GM18507 (cell line): Measurements from ENCODE around the gene ELL2.

Experiments
- DNase-seq: peaks from one replicate; pipeline ENCODE4 v3.0.0; 2011; ENCODE audit warnings: low read depth; ENCODE audit not compliant: insufficient read length; ENCODE audit errors: extremely low spot score
- FAIRE-seq: peaks from 2 replicates; lab custom pipeline; 2011; peaks lifted over from hg19 to GRCh38; lab: Jason Lieb, UNC

The ELL2 gene

GRCh38 chr5:95984287-95984938 lies 22.8 kb upstream of the ELL2 start:
- FAIRE-seq (no peak), DNase-seq (no peak)

GRCh38 chr5:95983509-95983908 lies 21.9 kb upstream of the ELL2 start:
- FAIRE-seq (no peak), DNase-seq (no peak)

- DNase-seq, result no peak
- no peak for FAIRE-seq
These were observed 21.4 kb upstream of the ELL2 start for GRCh38 chr5:95983080-95983479.

GRCh38 chr5:95976606-95977005 lies 15.0 kb upstream of the ELL2 start:
- no peak for DNase-seq
- FAIRE-seq, result no peak

- FAIRE-seq (no peak), DNase-seq (no peak)
These were observed 14.1 kb upstream of the ELL2 start for GRCh38 chr5:95975703-95976102.

GRCh38 chr5:95973793-95974325 lies 12.2 kb upstream of the ELL2 start:
- peak; percentile 7 for DNase-seq
- FAIRE-seq, result peak; percentile 76

GRCh38 chr5:95972196-95972595 lies 10.5 kb upstream of the ELL2 start:
- FAIRE-seq, result no peak
- no peak for DNase-seq

GRCh38 chr5:95970359-95970704 lies 8.7 kb upstream of the ELL2 start:
- no peak for DNase-seq
- FAIRE-seq, result no peak

GRCh38 chr5:95969651-95970358 lies 8.2 kb upstream of the ELL2 start:
- DNase-seq, result no peak
- no peak for FAIRE-seq

GRCh38 chr5:95969055-95969454 lies 7.4 kb upstream of the ELL2 start:
- DNase-seq, result no peak
- FAIRE-seq, result no peak

GRCh38 chr5:95967236-95967635 lies 5.6 kb upstream of the ELL2 start:
- DNase-seq (no peak), FAIRE-seq (no peak)

- DNase-seq, result no peak
- FAIRE-seq, result no peak
These were observed 4.4 kb upstream of the ELL2 start for GRCh38 chr5:95966005-95966404.

GRCh38 chr5:95963650-95964410 lies 2.2 kb upstream of the ELL2 start:
- no peak for FAIRE-seq
- no peak for DNase-seq

- no peak for FAIRE-seq
- DNase-seq, result no peak
These were observed 1.1 kb upstream of the ELL2 start for GRCh38 chr5:95962785-95963184.

- DNase-seq, result no peak
- no peak for FAIRE-seq
These were observed 773 bp upstream of the ELL2 start for GRCh38 chr5:95962475-95962773.

- DNase-seq, result peak; percentile 51
- peak; percentile 33 for FAIRE-seq
These were observed 709 bp downstream of the ELL2 start for GRCh38 chr5:95960667-95961616.

- DNase-seq (no peak), FAIRE-seq (no peak)
These were observed 1.6 kb downstream of the ELL2 start for GRCh38 chr5:95959888-95960666.

GRCh38 chr5:95959051-95959887 lies 2.4 kb downstream of the ELL2 start:
- DNase-seq (no peak), FAIRE-seq (no peak)
